Kasumi-1 (cell line): ENCODE data around the gene THAP7.
"Not testable (repeated sequence)": the region's sequence is repeated elsewhere in the genome, so short reads cannot be mapped to it uniquely, and the experiment has no call there.

Experiments
- DNase-seq, 2 experiments: peaks; one replicate each; lab custom pipeline; 2025; lab: John Stamatoyannopoulos, UW

The THAP7 gene

GRCh38 chr22:21012446-21013407, 10.8 kb upstream of the THAP7 start:
- no peak for DNase-seq

GRCh38 chr22:21010426-21011113, 8.7 kb upstream of the THAP7 start:
- DNase-seq, result no peak

GRCh38 chr22:21009638-21010425, 7.9 kb upstream of the THAP7 start:
- peak; percentile 66 to 72 for DNase-seq

GRCh38 chr22:21009208-21009607, 7.3 kb upstream of the THAP7 start:
- not testable (repeated sequence) for DNase-seq

- DNase-seq, result no peak
These were observed 1.9 kb upstream of the THAP7 start for GRCh38 chr22:21003782-21004181.

GRCh38 chr22:21000987-21001600, 824 bp downstream of the THAP7 start:
- DNase-seq, result peak in 1 of 2 experiments; percentile 2

GRCh38 chr22:21000207-21000986, 1.5 kb downstream of the THAP7 start:
- no peak for DNase-seq

GRCh38 chr22:20999350-21000206, 2.3 kb downstream of the THAP7 start:
- DNase-seq, result no peak

GRCh38 chr22:20998411-20999336, 3.2 kb downstream of the THAP7 start:
- no peak for DNase-seq

- no peak for DNase-seq
These were observed 4.2 kb downstream of the THAP7 start for GRCh38 chr22:20997536-20998257.

GRCh38 chr22:20996598-20997535, 5.1 kb downstream of the THAP7 start:
- DNase-seq, result no peak

GRCh38 chr22:20996031-20996410, 5.9 kb downstream of the THAP7 start:
- no peak for DNase-seq

- no peak for DNase-seq
These were observed 6.4 kb downstream of the THAP7 start for GRCh38 chr22:20995329-20996030.

- DNase-seq, result no peak
These were observed 7.0 kb downstream of the THAP7 start for GRCh38 chr22:20994902-20995241.

- no peak for DNase-seq
These were observed 7.6 kb downstream of the THAP7 start for GRCh38 chr22:20994128-20994901.
